ENCODE results near the gene SLC6A13. TPM values are rescaled to one million over a fixed set of nuclear protein-coding genes. Genes with fewer than 3 reads are reported as not detected.

The SLC6A13 gene
- total and polyA plus RNA-seq, 2 of the 13 experiments (the other 11 are each of a cell fraction or from before 2014, with no cell fraction given) = 0.05 to 0.15 TPM

DNA sequence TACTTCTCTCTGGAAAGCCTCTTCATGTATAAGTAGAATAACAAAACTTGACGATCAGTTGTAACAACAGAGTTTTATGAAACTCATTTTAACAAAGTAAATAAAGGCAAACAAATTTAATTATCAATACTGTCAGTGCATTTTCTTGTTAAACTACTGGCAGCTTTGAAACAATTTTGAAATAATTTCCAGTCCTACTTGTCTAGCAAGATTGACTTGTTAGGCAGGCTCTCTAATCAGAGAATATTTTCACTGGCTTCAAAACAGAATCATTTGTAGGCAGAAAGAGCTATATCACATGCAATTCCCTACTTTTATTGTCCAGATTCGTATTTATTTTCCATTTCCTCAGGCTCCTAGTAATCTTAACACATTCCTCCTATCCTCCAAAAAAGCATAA lies 45.9 kb upstream of the SLC6A13 start:
- Histone ChIP-seq H3K9me3 (ENCODE audit: low read length) (no peaks in the 10 kb centered on the region), H3K27ac (ENCODE audit: extremely low read length, insufficient read depth, low read length) (no peak overlapping the region), H3K4me2 (ENCODE audit: low read depth, low read length) (no peak overlapping the region), H3K27me3 (ENCODE audit: control insufficient read depth in 1 of 2, insufficient read depth in 2 of 2, low read length in 2 of 2) (no peaks in the 10 kb centered on the region), H3K36me3 (replicated peaks in 1 of 2; ENCODE audit: control insufficient read depth in 1 of 2, insufficient read depth in 2 of 2, low read length in 2 of 2) (peaks cover 17 to 68% of the 10 kb centered on the region in 2 experiments), H4K20me1 (ENCODE audit: insufficient read depth, low read length) (no peaks in the 10 kb centered on the region), H3K4me3 (replicated peaks in 1 of 3; ENCODE audit: insufficient read depth in 1 of 3, low read depth in 2 of 3, low read length in 3 of 3) (no peak overlapping the region), H3K9ac (ENCODE audit: insufficient read depth, low read depth, low read length) (no peak overlapping the region), H2AFZ (ENCODE audit: low read length) (no peak overlapping the region), H3K4me1 (ENCODE audit: insufficient read depth, low read length) (no peaks in the 10 kb centered on the region), H3K79me2 (ENCODE audit: insufficient read depth, low read length) (no peaks in the 10 kb centered on the region)
- BruUV-seq (replicated peaks) = no TSS peak
- ATAC-seq (no peak), DNase-seq (ENCODE audit: low spot score) (no peak), FAIRE-seq (no peak)
- TF ChIP-seq HHEX (CRISPR knock-in tag; IDR thresholded peaks at IDR 0.05) = no peak
- TF ChIP-seq ZFYVE20 (CRISPR knock-in tag; IDR thresholded peaks at IDR 0.05; ENCODE audit: borderline replicate concordance, low read depth) = no peak
- TF ChIP-seq ZNF746 (CRISPR knock-in tag; IDR thresholded peaks at IDR 0.05) = no peak
- TF ChIP-seq, protein P1, sequence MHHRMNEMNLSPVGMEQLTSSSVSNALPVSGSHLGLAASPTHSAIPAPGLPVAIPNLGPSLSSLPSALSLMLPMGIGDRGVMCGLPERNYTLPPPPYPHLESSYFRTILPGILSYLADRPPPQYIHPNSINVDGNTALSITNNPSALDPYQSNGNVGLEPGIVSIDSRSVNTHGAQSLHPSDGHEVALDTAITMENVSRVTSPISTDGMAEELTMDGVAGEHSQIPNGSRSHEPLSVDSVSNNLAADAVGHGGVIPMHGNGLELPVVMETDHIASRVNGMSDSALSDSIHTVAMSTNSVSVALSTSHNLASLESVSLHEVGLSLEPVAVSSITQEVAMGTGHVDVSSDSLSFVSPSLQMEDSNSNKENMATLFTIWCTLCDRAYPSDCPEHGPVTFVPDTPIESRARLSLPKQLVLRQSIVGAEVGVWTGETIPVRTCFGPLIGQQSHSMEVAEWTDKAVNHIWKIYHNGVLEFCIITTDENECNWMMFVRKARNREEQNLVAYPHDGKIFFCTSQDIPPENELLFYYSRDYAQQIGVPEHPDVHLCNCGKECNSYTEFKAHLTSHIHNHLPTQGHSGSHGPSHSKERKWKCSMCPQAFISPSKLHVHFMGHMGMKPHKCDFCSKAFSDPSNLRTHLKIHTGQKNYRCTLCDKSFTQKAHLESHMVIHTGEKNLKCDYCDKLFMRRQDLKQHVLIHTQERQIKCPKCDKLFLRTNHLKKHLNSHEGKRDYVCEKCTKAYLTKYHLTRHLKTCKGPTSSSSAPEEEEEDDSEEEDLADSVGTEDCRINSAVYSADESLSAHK (CRISPR knock-in tag; IDR thresholded peaks at IDR 0.05; ENCODE audit: borderline replicate concordance) = no peak
- TF ChIP-seq, protein P2, sequence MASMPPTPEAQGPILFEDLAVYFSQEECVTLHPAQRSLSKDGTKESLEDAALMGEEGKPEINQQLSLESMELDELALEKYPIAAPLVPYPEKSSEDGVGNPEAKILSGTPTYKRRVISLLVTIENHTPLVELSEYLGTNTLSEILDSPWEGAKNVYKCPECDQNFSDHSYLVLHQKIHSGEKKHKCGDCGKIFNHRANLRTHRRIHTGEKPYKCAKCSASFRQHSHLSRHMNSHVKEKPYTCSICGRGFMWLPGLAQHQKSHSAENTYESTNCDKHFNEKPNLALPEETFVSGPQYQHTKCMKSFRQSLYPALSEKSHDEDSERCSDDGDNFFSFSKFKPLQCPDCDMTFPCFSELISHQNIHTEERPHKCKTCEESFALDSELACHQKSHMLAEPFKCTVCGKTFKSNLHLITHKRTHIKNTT (CRISPR knock-in tag; IDR thresholded peaks at IDR 0.05) = no peak
- TF ChIP-seq SPEN (CRISPR knock-in tag; IDR thresholded peaks at IDR 0.05; ENCODE audit: low read depth) = no peak
- TF ChIP-seq NFIB (CRISPR knock-in tag; IDR thresholded peaks at IDR 0.05; ENCODE audit: borderline replicate concordance) = no peak
- intact Hi-C loops (cut with micrococcal nuclease; ENCODE audit: unreplicated experiment) (no loop called here), in situ Hi-C loops (cut with HindIII; ENCODE audit: extremely low pct_ligation_motif_present, low pct_unique_long_range_greater_than_20kb) (no loop called here)
- 95% methylated on average over 2 of the region's 2 CpGs for WGBS (ENCODE audit: low lambda C conversion rate)
- ChIA-PET POLR2A (no interaction called here), CTCF (ENCODE audit: low intra/inter-chr PET ratio, low total read pairs) (no interaction called here)
